Adrenal gland (tissue), 19 donors: ENCODE results near the gene L3HYPDH. TPM values are rescaled to one million over a fixed set of nuclear protein-coding genes. Genes with fewer than 3 reads are reported as not detected.

Experiments used
- DNase-seq, 7 donors: peaks; one replicate each; pipeline ENCODE4 v3.0.0-alpha.2; 2019 to 2020
- H3K27ac ChIP-seq, 5 donors: fragments of 200-600 bp; sonication (generic) in 4 of 5; 1 replicate in 3 of 5; 2 replicates in 2 of 5; pipeline versions ENCODE4 v1.5.1 to v1.8.0; 2016 to 2020; ENCODE audit warnings: mild to moderate bottlenecking in 1 of 5
- H3K27me3 ChIP-seq: fragments of 200-600 bp; 2 replicates; pipeline ENCODE4 v1.8.0; 2021
- H3K36me3 ChIP-seq, 2 donors: fragments of 200-600 bp; replicated peaks in 1 of 2; 1 replicate in 1 of 2; 2 replicates in 1 of 2; pipeline versions ENCODE4 v1.5.1 to v1.8.0; 2018 to 2022
- H3K4me1 ChIP-seq, 2 donors: fragments of 200-600 bp; replicated peaks in 1 of 2; 1 replicate in 1 of 2; 2 replicates in 1 of 2; pipeline versions ENCODE4 v1.5.1 to v1.8.0; 2018 to 2021
- H3K4me3 ChIP-seq, 4 donors: fragments of 200-600 bp; sonication (generic) in 3 of 4; one replicate each; pipeline ENCODE4 v1.5.1; 2016 to 2018
- H3K9me3 ChIP-seq, 3 donors: fragments of 200-600 bp; sonication (generic) in 1 of 3; replicated peaks in 1 of 3; 1 replicate in 2 of 3; 2 replicates in 1 of 3; pipeline versions ENCODE4 v1.5.1 to v1.8.0; 2016 to 2021
- POLR2A ChIP-seq, 2 donors: fragments of 450-650 bp; IDR thresholded peaks; one replicate each; pipeline ENCODE4 v1.6.1; 2017; ENCODE audit warnings: antibody characterized with exemption in 2 of 2, mild to moderate bottlenecking in 2 of 2, moderate library complexity in 1 of 2
- WGBS, 4 donors: extraction: QIAGEN DNeasy Blood & Tissue Kit in 2 of 4; methylation state at CpG; one replicate each; pipeline versions ENCODE4 v1.1.5 to v1.1.7; 2013 to 2017; 5-methylcytosine and 5-hydroxymethylcytosine counted together
- intact Hi-C, 2 donors: fragments of 100-400 bp; cut with DNase I; formaldehyde crosslinking; loops; one replicate each; pipeline versions ENCODE4 v1.14.1 to v1.15.0; 2022 to 2023
- long read RNA-seq, 10 donors: library from polyadenylated mRNA in 3 of 10; unstranded in 2 of 10; stranded (forward) in 1 of 10; transcript quantifications; one replicate each; pipeline ENCODE4 v2.0.0 and lab custom pipeline, GENCODE V29; 2021 to 2026
- polyA plus RNA-seq, 3 donors: library from polyadenylated mRNA; stranded (reverse); fragments of 200-250 nt in 2 of 3; fragments of 350-450 nt in 1 of 3; fragmentation: Illumina TruSeq in 1 of 3; extraction: RNeasy Lipid Tissue Mini Kit (QIAGEN cat#74804) in 1 of 3; gene quantifications; one replicate each; pipeline ENCODE4 v1.2.3, GENCODE V29; 2013 to 2014
- total RNA-seq, 9 donors: library from RNA; depleted of rRNA in 4 of 9; stranded (reverse); fragments of >200 nt in 4 of 9; fragments of 120-200 nt in 1 of 9; fragmentation: NEBNext Ultra II Directional in 1 of 9; extraction: Animal tissue kit (Norgen Biotek cat#: 25700) in 1 of 9; gene quantifications; one replicate each; pipeline versions ENCODE4 v1.1.0 to v1.2.4, GENCODE V29; 2013 to 2023
- TF ChIP-seq, protein P1 (sequence below), 6 experiments: fragments of 450-650 bp in 4 of 6; fragments of 200-600 bp in 2 of 6; sonication (generic) in 1 of 6; IDR thresholded peaks; 1 replicate in 5 of 6; 2 replicates in 1 of 6; pipeline versions ENCODE4 v1.5.1 to v1.8.0; 2016 to 2021; ENCODE audit warnings: antibody characterized with exemption in 6 of 6, mild to moderate bottlenecking in 2 of 6, moderate library complexity in 1 of 6
- donor health status: healthy with polysubstance abuse.
- donor health status: Bipolar disorder and iron deficiency.
- donor health status: DM: yes; HTN: yes; CAD: no.
- donor health status: DM: no; HTN: no; CAD: no.
- donor health status: DM: no; HTN: no; CAD: no.
- donor health status: DM: yes; HTN: yes; CAD: no.

Gene L3HYPDH
- total RNA-seq = 10 to 100 TPM in 8 of 9 donors, 1 to 10 TPM in 1; 7.1 to 59.2 (median 23.8) TPM
- polyA plus RNA-seq = 10 to 100 TPM; 15.8 to 59.1 (median 23.2) TPM
- long read RNA-seq, donor 1, partial matches to known transcripts = 0 of 6 reads
- long read RNA-seq, donor 1, other reads (novel, unspliced or antisense) = 0 of 6 reads
- long read RNA-seq, donor 2, partial matches to known transcripts = 0 of 4 reads
- long read RNA-seq, donor 2, other reads (novel, unspliced or antisense) = 0 of 4 reads
- long read RNA-seq, donor 3, partial matches to known transcripts = 0 of 5 reads
- long read RNA-seq, donor 3, other reads (novel, unspliced or antisense) = 0 of 5 reads
- long read RNA-seq, donor 4, transcript L3HYPDH-201 (5 exons, 1,527 nt) = major isoform, 6 of 7 reads
- long read RNA-seq, donor 4, partial matches to known transcripts = 0 of 7 reads
- long read RNA-seq, donor 4, other reads (novel, unspliced or antisense) = 1 of 7 reads
- long read RNA-seq, donor 5, transcript L3HYPDH-201 (5 exons, 1,527 nt) = major isoform, 8 of 18 reads
- long read RNA-seq, donor 5, partial matches to known transcripts = 0 of 18 reads
- long read RNA-seq, donor 5, other reads (novel, unspliced or antisense) = 8 of 18 reads
- long read RNA-seq, donor 6, transcript L3HYPDH-201 (5 exons, 1,527 nt) = major isoform, 5 of 9 reads
- long read RNA-seq, donor 6, partial matches to known transcripts = 0 of 9 reads
- long read RNA-seq, donor 6, other reads (novel, unspliced or antisense) = 2 of 9 reads
- long read RNA-seq, donor 7, partial matches to known transcripts = 0 of 2 reads
- long read RNA-seq, donor 7, other reads (novel, unspliced or antisense) = 0 of 2 reads
- long read RNA-seq, donor 8, partial matches to known transcripts = 0 of 6 reads
- long read RNA-seq, donor 8, other reads (novel, unspliced or antisense) = 0 of 6 reads
- long read RNA-seq, donor 9, partial matches to known transcripts = 0 of 9 reads
- long read RNA-seq, donor 9, other reads (novel, unspliced or antisense) = 0 of 9 reads
- long read RNA-seq, donor 10, partial matches to known transcripts = 0 of 2 reads
- long read RNA-seq, donor 10, other reads (novel, unspliced or antisense) = 0 of 2 reads

DNA sequence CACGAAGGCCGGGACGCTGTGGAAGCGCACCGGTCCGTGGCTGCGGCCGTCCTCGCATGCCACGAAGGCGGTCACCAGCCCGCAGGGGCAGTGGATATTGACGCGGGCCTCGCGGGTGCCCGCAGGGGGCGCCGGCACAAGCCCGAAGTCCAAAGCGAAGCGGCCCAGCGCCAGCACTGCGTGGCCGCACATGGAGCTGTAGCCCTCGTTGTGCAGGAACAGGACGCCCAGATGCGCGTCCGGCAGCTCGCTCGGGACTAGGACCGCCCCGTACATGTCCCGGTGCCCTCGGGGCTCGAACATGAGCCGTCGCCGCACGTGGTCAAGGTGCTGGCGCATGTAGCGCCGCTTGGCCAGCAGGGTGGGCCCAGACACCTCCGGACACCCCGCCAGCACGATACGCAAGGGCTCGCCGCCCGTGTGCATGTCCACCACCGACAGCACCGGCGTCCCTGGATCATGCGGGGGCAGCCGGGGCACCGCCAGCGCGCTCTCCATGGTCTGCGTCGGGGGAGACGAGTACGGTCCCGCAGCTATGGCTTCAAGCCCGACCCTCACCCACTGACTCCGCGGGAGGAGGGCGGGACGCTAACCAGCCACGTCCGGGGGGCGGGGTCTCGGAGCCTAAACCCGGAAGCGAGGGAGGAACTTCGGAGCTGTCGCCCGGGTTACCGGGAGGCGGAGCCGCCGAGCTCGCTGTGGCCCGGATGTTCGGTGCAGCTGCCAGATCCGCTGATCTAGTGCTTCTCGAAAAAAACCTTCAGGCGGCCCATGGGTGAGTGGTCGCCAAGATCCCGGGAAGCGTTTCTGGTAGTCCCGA lies at the start of gene L3HYPDH, which contains the start of gene JKAMP:
L3HYPDH (minus strand) TSS at position 590 of the 820 bp plus-strand sequence; CDS start at position 498, 92 bp downstream.
JKAMP (plus strand) TSS at position 699 of the 820 bp plus-strand sequence; CDS start at position 772, 73 bp downstream.
- peak within 1 kb of the TSS; percentile 19 to 89 (median 77) for H3K4me3 ChIP-seq
- peak within 1 kb of the TSS; percentile 64 to 97 (median 95) for H3K27ac ChIP-seq
- no peaks in the 10 kb centered on the region for H3K9me3 ChIP-seq
- peaks cover 0 to 17% of the 10 kb centered on the region in 2 donors for H3K36me3 ChIP-seq
- intact Hi-C loops = no loop called here
- 0 to 1% (median 0%) methylated on average over 5 to 92 of the region's 92 CpGs for WGBS, 4 donors
- peak; percentile 74 to 80 for TF ChIP-seq POLR2A (IDR thresholded peaks at IDR 0.05)
- TF ChIP-seq, protein P1, sequence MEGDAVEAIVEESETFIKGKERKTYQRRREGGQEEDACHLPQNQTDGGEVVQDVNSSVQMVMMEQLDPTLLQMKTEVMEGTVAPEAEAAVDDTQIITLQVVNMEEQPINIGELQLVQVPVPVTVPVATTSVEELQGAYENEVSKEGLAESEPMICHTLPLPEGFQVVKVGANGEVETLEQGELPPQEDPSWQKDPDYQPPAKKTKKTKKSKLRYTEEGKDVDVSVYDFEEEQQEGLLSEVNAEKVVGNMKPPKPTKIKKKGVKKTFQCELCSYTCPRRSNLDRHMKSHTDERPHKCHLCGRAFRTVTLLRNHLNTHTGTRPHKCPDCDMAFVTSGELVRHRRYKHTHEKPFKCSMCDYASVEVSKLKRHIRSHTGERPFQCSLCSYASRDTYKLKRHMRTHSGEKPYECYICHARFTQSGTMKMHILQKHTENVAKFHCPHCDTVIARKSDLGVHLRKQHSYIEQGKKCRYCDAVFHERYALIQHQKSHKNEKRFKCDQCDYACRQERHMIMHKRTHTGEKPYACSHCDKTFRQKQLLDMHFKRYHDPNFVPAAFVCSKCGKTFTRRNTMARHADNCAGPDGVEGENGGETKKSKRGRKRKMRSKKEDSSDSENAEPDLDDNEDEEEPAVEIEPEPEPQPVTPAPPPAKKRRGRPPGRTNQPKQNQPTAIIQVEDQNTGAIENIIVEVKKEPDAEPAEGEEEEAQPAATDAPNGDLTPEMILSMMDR (IDR thresholded peaks at IDR 0.05) = peak; percentile 25 to 66 (median 61)
- peaks cover 29 to 75% of the 10 kb centered on the region in 2 donors for H3K4me1 ChIP-seq
- H3K27me3 ChIP-seq = no peaks in the 10 kb centered on the region
- peak; percentile 97 to 99 (median 98) for DNase-seq

DNA sequence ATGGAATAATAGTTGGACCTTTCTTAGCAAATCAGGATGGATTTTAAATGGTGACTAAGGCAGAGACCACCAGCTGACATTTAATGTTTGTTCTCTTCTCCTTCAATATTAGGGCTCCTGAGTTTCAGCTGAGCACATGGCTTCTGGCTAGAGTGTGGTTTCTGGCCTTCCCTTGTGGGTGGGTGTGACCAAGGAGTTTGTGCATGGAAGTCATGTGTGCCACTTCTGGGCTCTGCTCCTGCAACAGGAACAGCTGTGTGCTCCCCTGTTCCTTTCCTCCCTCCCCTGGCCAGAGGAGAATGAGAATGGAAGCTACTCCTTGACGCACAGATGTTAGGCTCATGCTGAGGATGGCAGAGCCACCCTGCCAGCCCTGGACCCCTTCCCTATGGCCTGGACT lies 48.2 kb upstream of the L3HYPDH start:
- intact Hi-C loops = no loop called here
- TF ChIP-seq, protein P1 (IDR thresholded peaks at IDR 0.05) = no peak
- no peak for TF ChIP-seq POLR2A (IDR thresholded peaks at IDR 0.05)
- Histone ChIP-seq H3K36me3 (no peaks in the 10 kb centered on the region), H3K27me3 (no peaks in the 10 kb centered on the region), H3K27ac (no peak overlapping the region), H3K4me1 (no peaks in the 10 kb centered on the region), H3K9me3 (no peaks in the 10 kb centered on the region), H3K4me3 (no peak overlapping the region)
- no peak for DNase-seq
- WGBS, 4 donors = 63 to 90% (median 90%) methylated on average over 1 of the region's 1 CpG; no CpG with 5 or more reads in 1 of the 4 donors

DNA sequence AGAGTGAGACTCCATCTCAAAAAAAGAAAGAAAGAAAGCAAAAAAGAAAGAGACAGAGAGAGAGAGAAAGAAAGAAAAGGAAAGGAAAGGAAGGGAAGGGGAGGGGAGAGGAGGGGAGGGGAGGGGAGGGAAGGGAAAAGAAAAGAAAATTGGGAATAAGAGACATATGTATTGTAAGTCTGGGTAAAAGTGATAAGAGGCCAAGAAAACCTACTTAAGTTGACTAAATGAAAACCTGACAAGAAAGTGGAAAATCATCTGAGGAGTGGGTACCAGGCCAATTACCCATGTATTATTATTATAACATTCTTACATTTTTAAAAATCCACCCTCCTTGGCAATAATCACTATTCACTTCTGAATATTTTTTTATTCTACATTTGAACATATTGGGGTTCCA lies 46.1 kb upstream of the L3HYPDH start:
- Histone ChIP-seq H3K9me3 (no peaks in the 10 kb centered on the region), H3K27ac (no peak overlapping the region), H3K4me1 (no peaks in the 10 kb centered on the region), H3K4me3 (no peak overlapping the region), H3K27me3 (no peaks in the 10 kb centered on the region), H3K36me3 (no peaks in the 10 kb centered on the region)
- TF ChIP-seq, protein P1 (IDR thresholded peaks at IDR 0.05) = no peak
- TF ChIP-seq POLR2A (IDR thresholded peaks at IDR 0.05) = no peak
- intact Hi-C loops = no loop called here
- no peak for DNase-seq
